WERI-Rb-1 (cell line): ENCODE data around the gene CLIP2.
"Not testable (repeated sequence)": the region's sequence is repeated elsewhere in the genome, so short reads cannot be mapped to it uniquely, and the experiment has no call there.

Source experiments
- DNase-seq: peaks from one replicate; pipeline ENCODE4 v3.0.0-alpha.2; 2020
- H3K27ac ChIP-seq: fragments of 250-450 bp; sonication (Bioruptor Pico); 2 replicates; pipeline ENCODE4 v1.5.1; 2020; ENCODE audit warnings: mild to moderate bottlenecking, moderate library complexity
- H3K27me3 ChIP-seq: fragments of 250-450 bp; sonication (Bioruptor Pico); 2 replicates; pipeline ENCODE4 v1.5.1; 2021; ENCODE audit warnings: mild to moderate bottlenecking, low read depth, moderate library complexity; ENCODE audit not compliant: insufficient read depth, severe bottlenecking
- H3K36me3 ChIP-seq: fragments of 250-450 bp; sonication (Bioruptor Pico); 2 replicates; pipeline ENCODE4 v1.5.1; 2020; ENCODE audit warnings: mild to moderate bottlenecking, moderate library complexity
- H3K4me3 ChIP-seq: 2 replicates; pipeline ENCODE4 v1.5.1; 2011; ENCODE audit warnings: low read depth, mild to moderate bottlenecking, control low read depth, low read length
- H3K9me3 ChIP-seq: fragments of 250-450 bp; sonication (Bioruptor Pico); 2 replicates; pipeline ENCODE4 v1.5.1; 2021; ENCODE audit warnings: mild to moderate bottlenecking, moderate library complexity; ENCODE audit not compliant: severe bottlenecking
- CTCF ChIP-seq: IDR thresholded peaks from 2 replicates; pipeline ENCODE4 v1.5.1; 2011; ENCODE audit warnings: low read depth, mild to moderate bottlenecking, control low read depth, inconsistent platforms, low read length

The CLIP2 gene

GRCh38 chr7:74376256-74377036, 87.2 kb downstream of the CLIP2 start:
- no peaks in the 10 kb centered on the region for H3K9me3 ChIP-seq
- no peak overlapping the region for H3K27ac ChIP-seq
- TF ChIP-seq CTCF: no peak
- no peak overlapping the region for H3K4me3 ChIP-seq
- H3K36me3 ChIP-seq: no peaks in the 10 kb centered on the region
- H3K27me3 ChIP-seq: no peaks in the 10 kb centered on the region
- DNase-seq: no peak

GRCh38 chr7:74379938-74380337, 90.7 kb downstream of the CLIP2 start:
- Histone ChIP-seq H3K27me3 (no peaks in the 10 kb centered on the region), H3K4me3 (no peak overlapping the region), H3K36me3 (no peaks in the 10 kb centered on the region), H3K9me3 (no peaks in the 10 kb centered on the region), H3K27ac (no peak overlapping the region)
- DNase-seq: no peak
- TF ChIP-seq CTCF: no peak

DNA sequence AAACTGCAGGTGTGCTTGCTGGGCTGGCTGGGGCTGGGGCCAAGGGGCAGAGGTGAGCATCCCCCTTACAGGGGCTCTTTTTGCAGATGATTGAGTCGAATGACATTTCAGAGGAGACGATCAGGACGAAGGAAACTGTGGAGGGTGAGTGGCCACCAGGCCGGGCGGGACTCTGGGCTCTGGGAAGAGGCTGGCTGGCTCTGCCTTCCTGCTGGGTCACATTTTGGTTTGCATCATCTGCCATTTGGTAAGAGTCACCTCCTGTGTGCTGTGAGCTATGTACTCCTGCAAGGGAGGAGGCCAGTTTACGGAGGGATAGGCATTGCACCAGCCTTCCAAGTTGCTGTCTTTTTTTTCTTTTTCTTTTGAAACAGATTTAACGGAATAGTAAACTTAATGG, 91.5 kb downstream of the CLIP2 start:
- no peak for DNase-seq
- Histone ChIP-seq H3K4me3 (no peak overlapping the region), H3K27me3 (no peaks in the 10 kb centered on the region), H3K9me3 (no peaks in the 10 kb centered on the region), H3K36me3 (no peaks in the 10 kb centered on the region), H3K27ac (no peak overlapping the region)
- TF ChIP-seq CTCF: no peak

- not testable (repeated sequence) for H3K9me3 ChIP-seq, DNase-seq, H3K4me3 ChIP-seq, H3K36me3 ChIP-seq, H3K27ac ChIP-seq, H3K27me3 ChIP-seq
These were observed 94.9 kb downstream of the CLIP2 start for GRCh38 chr7:74384086-74384485.

DNA sequence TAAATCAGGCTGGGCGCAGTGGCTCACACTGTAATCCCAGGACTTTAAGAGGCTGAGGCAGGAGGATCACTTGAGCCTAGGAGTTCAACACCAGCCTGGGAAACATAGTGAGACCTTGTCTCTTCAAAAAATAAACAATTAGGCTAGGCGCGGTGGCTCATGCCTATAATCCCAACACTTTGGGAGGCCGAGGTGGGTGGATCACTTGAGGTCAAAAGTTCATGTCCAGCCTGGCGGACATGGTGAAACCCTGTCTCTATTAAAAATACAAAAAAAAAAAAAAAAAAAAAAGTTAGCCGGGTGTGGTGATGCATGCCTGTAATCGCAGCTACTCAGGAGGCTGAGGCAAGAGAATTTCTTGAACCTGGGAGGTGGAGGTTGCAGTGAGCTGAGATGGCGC, 95.6 kb downstream of the CLIP2 start:
- not testable (repeated sequence) for H3K27ac ChIP-seq, DNase-seq

DNA sequence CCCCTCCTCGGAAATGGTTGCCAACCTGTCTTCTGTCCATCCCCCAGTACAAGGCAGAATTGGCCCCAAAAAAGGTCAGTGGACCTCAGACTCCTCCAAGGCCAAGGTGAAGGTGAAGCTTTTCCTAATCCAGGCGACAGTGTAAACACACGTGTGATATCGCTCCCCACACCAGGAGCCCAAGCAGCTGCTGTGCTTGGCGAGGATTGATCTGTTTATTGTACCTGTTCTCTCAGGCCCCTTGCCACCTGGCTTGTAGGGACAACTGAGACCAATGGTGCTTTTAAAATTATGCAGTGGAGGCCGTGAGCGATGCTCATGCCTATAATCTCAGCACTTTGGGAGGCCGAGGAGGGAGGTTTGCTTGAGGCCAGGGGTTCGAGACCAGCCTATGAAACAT, 98.4 kb downstream of the CLIP2 start:
- TF ChIP-seq CTCF: no peak
- DNase-seq: no peak
- H3K27ac ChIP-seq: no peak overlapping the region
- H3K4me3 ChIP-seq: no peak overlapping the region
- H3K36me3 ChIP-seq: no peaks in the 10 kb centered on the region
- no peaks in the 10 kb centered on the region for H3K27me3 ChIP-seq
- no peaks in the 10 kb centered on the region for H3K9me3 ChIP-seq

More for the DNA sequence above, 95.6 kb downstream of the CLIP2 start:
- H3K9me3 ChIP-seq, H3K27me3 ChIP-seq, H3K4me3 ChIP-seq, H3K36me3 ChIP-seq: not testable (repeated sequence)

DNA sequence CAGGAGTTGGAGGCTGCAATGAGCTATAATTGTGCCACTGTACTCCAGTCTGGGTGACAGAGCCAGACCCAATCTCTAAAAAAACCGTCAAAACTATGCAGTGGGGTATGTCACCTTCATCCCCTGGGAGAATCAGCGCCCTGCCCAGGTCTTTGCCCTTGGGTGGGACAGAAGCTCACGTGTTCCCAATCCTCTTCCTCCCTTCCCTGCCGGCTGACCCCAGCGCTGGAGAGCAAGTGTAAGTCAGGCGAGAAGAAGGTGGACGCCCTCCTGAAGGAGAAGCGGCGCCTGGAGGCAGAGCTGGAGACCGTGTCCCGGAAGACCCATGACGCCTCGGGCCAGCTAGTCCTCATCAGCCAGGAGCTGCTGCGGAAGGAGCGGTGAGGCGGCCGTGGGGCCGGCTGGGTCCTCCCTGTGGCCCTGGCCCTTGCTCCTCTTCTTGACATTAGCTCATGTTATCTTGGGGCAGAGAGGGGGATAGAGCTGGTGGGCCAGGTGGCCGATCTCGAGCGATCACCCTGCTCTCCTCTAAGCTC, 99.7 kb downstream of the CLIP2 start:
- no peak for TF ChIP-seq CTCF
- Histone ChIP-seq H3K27ac (no peak overlapping the region), H3K36me3 (no peaks in the 10 kb centered on the region), H3K9me3 (no peaks in the 10 kb centered on the region), H3K4me3 (no peak overlapping the region), H3K27me3 (no peaks in the 10 kb centered on the region)
- DNase-seq: no peak
